Stimulated activated CD4-positive, alpha-beta T cell treated with anti-CD3 and anti-CD28 coated beads, Interleukin-15, amount 100 ng/mL, for 1 hour (primary cell): ENCODE results near the gene DEFB123.
"Not testable (repeated sequence)": the region's sequence is repeated elsewhere in the genome, so short reads cannot be mapped to it uniquely, and the experiment has no call there.

Experiments
- DNase-seq, 2 donors: peaks; one replicate each; pipeline ENCODE4 v3.0.0-alpha.2; 2020; ENCODE audit warnings: low read depth in 1 of 2, low spot score in 1 of 2

Gene DEFB123

GRCh38 chr20:31440012-31440659 lies at the start of gene DEFB123:
TSS of gene DEFB123 (plus strand) at chr20:31440632. CDS start at chr20:31440699, 67 bp downstream.
- DNase-seq, result no peak

- DNase-seq, result no peak
These were observed 47.6 kb upstream of the DEFB123 start for GRCh38 chr20:31392836-31393235.

- DNase-seq, result no peak
These were observed 45.5 kb upstream of the DEFB123 start for GRCh38 chr20:31394900-31395299.

- no peak for DNase-seq
These were observed 36.5 kb upstream of the DEFB123 start for GRCh38 chr20:31403886-31404285.

- DNase-seq, result no peak
These were observed 34.3 kb upstream of the DEFB123 start, which contains the start of gene DEFB121 for GRCh38 chr20:31406115-31406514. TSS of gene DEFB121 (minus strand) at chr20:31406215. CDS start at chr20:31406152, 63 bp downstream.

GRCh38 chr20:31410011-31410410 lies 30.4 kb upstream of the DEFB123 start:
- no peak for DNase-seq

- DNase-seq, result no peak
These were observed 26.1 kb upstream of the DEFB123 start for GRCh38 chr20:31414381-31414780.

- DNase-seq, result no peak
These were observed 24.8 kb upstream of the DEFB123 start for GRCh38 chr20:31415653-31416052.

GRCh38 chr20:31418307-31418706 lies 22.1 kb upstream of the DEFB123 start:
- DNase-seq, result no peak

- no peak for DNase-seq
These were observed 14.6 kb upstream of the DEFB123 start for GRCh38 chr20:31425797-31426196.

- not testable (repeated sequence) for DNase-seq
These were observed 13.4 kb upstream of the DEFB123 start for GRCh38 chr20:31426891-31427551.

GRCh38 chr20:31427576-31427975 lies 12.9 kb upstream of the DEFB123 start:
- not testable (repeated sequence) for DNase-seq

GRCh38 chr20:31430568-31431115 lies 9.8 kb upstream of the DEFB123 start:
- DNase-seq, result no peak

GRCh38 chr20:31446084-31446819 lies 5.8 kb downstream of the DEFB123 start:
- DNase-seq, result no peak

- DNase-seq, result no peak
These were observed 9.3 kb downstream of the DEFB123 start for GRCh38 chr20:31449511-31450414.

GRCh38 chr20:31452575-31452974 lies 12.1 kb downstream of the DEFB123 start:
- DNase-seq, result no peak

- no peak for DNase-seq
These were observed 13.9 kb downstream of the DEFB123 start for GRCh38 chr20:31454361-31454760.

- not testable (repeated sequence) for DNase-seq
These were observed 30.5 kb downstream of the DEFB123 start for GRCh38 chr20:31470946-31471345.

GRCh38 chr20:31472395-31473330 lies 32.2 kb downstream of the DEFB123 start:
- no peak for DNase-seq
